ENCODE measurements around the gene PPM1M. TPM values are rescaled to one million over a fixed set of nuclear protein-coding genes. Genes with fewer than 3 reads are reported as not detected.

Gene PPM1M
- total RNA-seq, 1 experiment from 2014 or later = 10.4 TPM

- no peaks in the 10 kb centered on the region for H3K9me3 Mint-ChIP-seq (ENCODE audit: unreplicated experiment)
- DNase-seq (ENCODE audit: unreplicated experiment) = no peak
- H3K36me3 Mint-ChIP-seq (ENCODE audit: insufficient read depth, unreplicated experiment) = peaks cover 34% of the 10 kb centered on the region
- intact Hi-C loops (cut with micrococcal nuclease) = no loop called here
- ChIA-PET CTCF (interaction anchor here (0.7 to 13.0 kb wide), 3 partner anchors 8 to 112 kb away, joined by 3 to 175 read pairs (median 4); partner anchors contain the start of gene TWF2), POLR2A (no interaction called here)
- H3K27ac Mint-ChIP-seq (ENCODE audit: low read depth, unreplicated experiment) = no peak overlapping the region
- H3K4me1 Mint-ChIP-seq (ENCODE audit: insufficient read depth, unreplicated experiment) = peaks cover 16% of the 10 kb centered on the region
- H3K4me3 Mint-ChIP-seq (ENCODE audit: unreplicated experiment) = no peak overlapping the region
- no peak for TF ChIP-seq CTCF (IDR thresholded peaks at IDR 0.05; ENCODE audit: unreplicated experiment)
- H3K27me3 Mint-ChIP-seq (ENCODE audit: insufficient read depth, unreplicated experiment) = no peaks in the 10 kb centered on the region
- no TSS peak for BruUV-seq (replicated peaks)
Observed at GRCh38 chr3:52227766-52228165, 17.8 kb upstream of the PPM1M start.

- no peaks in the 10 kb centered on the region for H3K27me3 Mint-ChIP-seq (ENCODE audit: insufficient read depth, unreplicated experiment)
- no peak overlapping the region for H3K27ac Mint-ChIP-seq (ENCODE audit: low read depth, unreplicated experiment)
- BruUV-seq (replicated peaks) = no TSS peak
- no peak for TF ChIP-seq CTCF (IDR thresholded peaks at IDR 0.05; ENCODE audit: unreplicated experiment)
- CTCF ChIA-PET = no interaction called here
- no peak overlapping the region for H3K4me3 Mint-ChIP-seq (ENCODE audit: unreplicated experiment)
- POLR2A ChIA-PET = no interaction called here
- H3K9me3 Mint-ChIP-seq (ENCODE audit: unreplicated experiment) = no peaks in the 10 kb centered on the region
- intact Hi-C loops (cut with micrococcal nuclease) = no loop called here
- no peak for DNase-seq (ENCODE audit: unreplicated experiment)
- H3K4me1 Mint-ChIP-seq (ENCODE audit: insufficient read depth, unreplicated experiment) = peaks cover 16% of the 10 kb centered on the region
- H3K36me3 Mint-ChIP-seq (ENCODE audit: insufficient read depth, unreplicated experiment) = peaks cover 36% of the 10 kb centered on the region
Observed at GRCh38 chr3:52228266-52228665, 17.3 kb upstream of the PPM1M start.

GRCh38 chr3:52228751-52229291, 16.7 kb upstream of the PPM1M start:
- Mint-ChIP-seq H3K36me3 (ENCODE audit: insufficient read depth, unreplicated experiment) (peaks cover 42% of the 10 kb centered on the region), H3K4me1 (ENCODE audit: insufficient read depth, unreplicated experiment) (peaks cover 16% of the 10 kb centered on the region), H3K4me3 (ENCODE audit: unreplicated experiment) (no peak overlapping the region), H3K27ac (ENCODE audit: low read depth, unreplicated experiment) (no peak overlapping the region), H3K27me3 (ENCODE audit: insufficient read depth, unreplicated experiment) (no peaks in the 10 kb centered on the region), H3K9me3 (ENCODE audit: unreplicated experiment) (no peaks in the 10 kb centered on the region)
- CTCF ChIA-PET = interaction anchor here (0.6 to 13.6 kb wide), 2 partner anchors 8 to 49 kb away, joined by 3 to 175 read pairs; partner anchors contain the start of gene TLR9
- BruUV-seq (replicated peaks) = TSS peak; percentile 79
- intact Hi-C loops (cut with micrococcal nuclease) = no loop called here
- POLR2A ChIA-PET = no interaction called here
- no peak for DNase-seq (ENCODE audit: unreplicated experiment)
- TF ChIP-seq CTCF (IDR thresholded peaks at IDR 0.05; ENCODE audit: unreplicated experiment) = no peak

- H3K4me3 Mint-ChIP-seq (ENCODE audit: unreplicated experiment) = no peak overlapping the region
- no peak for DNase-seq (ENCODE audit: unreplicated experiment)
- H3K9me3 Mint-ChIP-seq (ENCODE audit: unreplicated experiment) = no peaks in the 10 kb centered on the region
- POLR2A ChIA-PET = no interaction called here
- H3K36me3 Mint-ChIP-seq (ENCODE audit: insufficient read depth, unreplicated experiment) = peaks cover 45% of the 10 kb centered on the region
- no peak overlapping the region for H3K27ac Mint-ChIP-seq (ENCODE audit: low read depth, unreplicated experiment)
- peaks cover 16% of the 10 kb centered on the region for H3K4me1 Mint-ChIP-seq (ENCODE audit: insufficient read depth, unreplicated experiment)
- intact Hi-C loops (cut with micrococcal nuclease) = loop anchor here (10.0 kb wide), 1 partner anchor 215 kb away; the partner anchor contains the start of gene SEMA3G
- no TSS peak for BruUV-seq (replicated peaks)
- TF ChIP-seq CTCF (IDR thresholded peaks at IDR 0.05; ENCODE audit: unreplicated experiment) = no peak
- CTCF ChIA-PET = interaction anchor here (0.6 to 13.6 kb wide), 3 partner anchors 9 to 132 kb away, joined by 3 to 175 read pairs (median 52); partner anchors contain the start of gene TLR9
- no peaks in the 10 kb centered on the region for H3K27me3 Mint-ChIP-seq (ENCODE audit: insufficient read depth, unreplicated experiment)
Observed at GRCh38 chr3:52229656-52230055, 15.9 kb upstream of the PPM1M start.
